Activated gamma-delta T cell treated with anti-CD3 and anti-CD28 coated beads, Interleukin-2, amount 50 U/mL, for 16 hours (primary cell): Measurements from ENCODE around the gene PLSCR3.
A peak's percentile ranks its signal among the peaks of the same experiment; 100 is the strongest.

Experiments used
- DNase-seq: peaks from one replicate; pipeline ENCODE4 v3.0.0-alpha.2; 2020; ENCODE audit warnings: low read depth

Gene PLSCR3

GRCh38 chr17:7405350-7406234, 11.3 kb upstream of the PLSCR3 start:
- DNase-seq = no peak

GRCh38 chr17:7404737-7405349, 10.5 kb upstream of the PLSCR3 start:
- DNase-seq = no peak

DNA sequence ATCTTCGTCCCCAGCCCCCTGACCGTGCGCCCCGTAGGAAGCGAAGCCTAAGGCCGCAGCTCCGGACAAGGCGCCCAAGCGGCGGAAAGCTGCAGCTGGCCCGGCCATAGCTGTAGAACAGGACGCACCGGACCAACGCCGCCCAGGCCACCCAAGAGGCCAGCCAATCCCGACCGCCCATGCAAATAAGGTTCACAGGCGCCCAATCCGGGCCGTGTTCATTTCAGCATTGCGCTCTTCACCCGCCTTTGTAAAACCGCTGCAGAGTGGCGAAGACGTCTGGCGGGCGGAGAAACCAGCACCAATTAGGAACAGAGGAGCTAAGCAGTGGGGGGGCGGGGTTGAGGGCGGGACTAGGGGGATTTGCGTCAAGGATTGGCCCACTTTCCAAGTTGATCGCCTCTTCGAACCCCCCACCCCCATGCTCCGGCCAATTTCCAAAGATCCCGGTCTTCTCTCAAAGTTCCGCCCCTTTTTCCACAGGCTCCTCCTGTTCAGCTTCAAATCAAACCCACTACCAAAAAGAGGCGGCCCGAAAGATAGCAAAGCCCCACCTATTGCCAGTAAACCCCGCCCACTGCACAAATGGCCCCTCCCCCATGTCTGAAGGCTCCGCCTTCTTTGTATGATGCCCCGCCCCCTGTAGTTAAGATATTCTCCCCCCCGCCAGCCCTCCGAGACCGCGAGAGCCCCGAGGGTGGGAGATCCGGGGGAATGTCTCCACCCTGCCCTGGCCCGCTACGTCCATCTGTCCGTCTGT, 9.8 kb upstream of the PLSCR3 start, which contains the start of gene TMEM256:
TMEM256 (minus strand) TSS at position 121 of the 760 bp plus-strand sequence; CDS start at position 108, 13 bp downstream.
- DNase-seq = peak; percentile 92

GRCh38 chr17:7403727-7403976, 9.3 kb upstream of the PLSCR3 start:
- DNase-seq = no peak

GRCh38 chr17:7403043-7403726, 8.9 kb upstream of the PLSCR3 start:
- no peak for DNase-seq

DNA sequence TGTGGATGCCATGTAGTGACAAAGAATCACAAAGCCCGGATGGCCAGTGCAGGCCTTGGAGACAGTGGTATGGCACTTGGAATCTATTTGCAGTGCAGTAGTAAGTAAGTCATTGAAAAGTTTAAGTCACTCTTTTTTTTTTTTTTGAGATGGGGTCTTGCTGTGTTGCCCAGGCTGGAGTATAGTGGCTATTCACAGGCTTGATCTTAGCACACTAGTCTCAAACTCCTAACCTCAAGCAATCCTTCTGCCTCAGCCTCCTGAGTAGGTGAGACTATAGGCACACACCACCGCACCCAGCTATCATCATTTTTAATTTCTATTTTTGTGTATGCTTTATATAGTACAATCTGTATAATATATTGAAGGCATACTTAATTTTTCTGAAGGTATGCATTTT, 4.3 kb upstream of the PLSCR3 start:
- DNase-seq = no peak

- DNase-seq = no peak
Measured at GRCh38 chr17:7396147-7396546, 1.8 kb upstream of the PLSCR3 start.

GRCh38 chr17:7393613-7394451, 493 bp downstream of the PLSCR3 start:
- peak; percentile 42 for DNase-seq

- no peak for DNase-seq
Measured at GRCh38 chr17:7392696-7393612, 1.4 kb downstream of the PLSCR3 start.

DNA sequence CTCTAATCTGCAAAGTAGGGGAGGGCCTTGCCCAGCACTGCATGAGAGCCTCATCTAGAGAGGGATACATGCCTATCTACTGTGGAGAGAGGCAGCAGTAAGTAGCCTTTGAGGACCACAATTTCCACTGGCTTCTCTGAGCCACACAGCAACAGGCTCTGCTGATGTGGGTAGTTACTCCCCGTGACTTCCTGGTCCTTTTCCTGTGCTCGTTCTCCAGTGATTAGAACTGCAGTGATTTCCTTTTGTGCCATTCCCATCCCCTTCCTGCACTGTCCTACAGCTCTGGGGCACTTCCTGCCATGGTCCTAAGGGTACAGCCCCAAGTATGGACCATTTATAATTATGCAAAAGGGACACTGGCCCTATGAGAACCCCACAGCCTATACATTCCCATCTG, 3.0 kb downstream of the PLSCR3 start:
- DNase-seq = no peak

- no peak for DNase-seq
Measured at GRCh38 chr17:7389924-7390910, 4.1 kb downstream of the PLSCR3 start.

DNA sequence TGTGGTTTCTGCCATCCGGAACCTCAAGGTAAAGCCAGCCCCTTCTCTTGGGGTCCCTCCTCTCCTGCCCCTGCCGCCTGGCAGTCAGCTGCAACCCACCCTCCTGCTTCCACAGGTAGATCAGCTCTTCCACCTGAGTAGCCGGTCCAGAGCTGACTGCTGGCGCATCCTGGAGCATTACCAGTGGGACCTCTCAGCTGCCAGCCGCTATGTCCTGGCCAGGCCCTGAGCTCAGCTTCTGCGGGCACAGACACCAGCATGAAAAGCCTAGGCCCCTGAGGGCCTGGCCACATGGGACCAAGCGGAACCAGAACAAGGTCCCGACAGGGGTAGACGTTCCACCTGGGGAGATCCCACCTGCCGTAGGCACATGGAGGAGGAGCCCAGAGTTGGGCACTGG, 5.5 kb downstream of the PLSCR3 start:
- no peak for DNase-seq

DNA sequence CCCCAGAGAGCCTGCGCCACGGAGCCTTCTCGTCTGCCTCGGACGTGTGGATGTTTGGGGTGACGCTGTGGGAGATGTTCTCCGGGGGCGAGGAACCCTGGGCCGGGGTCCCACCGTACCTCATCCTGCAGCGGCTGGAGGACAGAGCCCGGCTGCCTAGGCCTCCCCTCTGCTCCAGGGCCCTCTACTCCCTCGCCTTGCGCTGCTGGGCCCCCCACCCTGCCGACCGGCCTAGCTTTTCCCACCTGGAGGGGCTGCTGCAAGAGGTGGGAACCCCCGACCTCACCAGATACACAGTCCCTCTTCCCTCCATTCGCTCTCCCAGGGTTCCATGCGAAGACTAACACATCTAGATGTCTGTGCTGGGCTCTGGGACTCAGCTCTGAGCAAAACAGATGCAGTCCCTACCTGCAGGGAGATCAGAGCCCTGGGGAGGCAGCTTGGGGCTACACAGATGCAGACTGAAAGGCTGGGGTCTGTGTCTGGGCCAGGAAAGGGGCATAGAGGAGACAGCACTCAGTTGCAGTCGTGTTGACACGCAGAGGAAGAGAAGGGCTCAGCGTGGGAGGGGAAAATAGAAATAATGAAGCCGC, 9.7 kb downstream of the PLSCR3 start:
- DNase-seq = no peak

DNA sequence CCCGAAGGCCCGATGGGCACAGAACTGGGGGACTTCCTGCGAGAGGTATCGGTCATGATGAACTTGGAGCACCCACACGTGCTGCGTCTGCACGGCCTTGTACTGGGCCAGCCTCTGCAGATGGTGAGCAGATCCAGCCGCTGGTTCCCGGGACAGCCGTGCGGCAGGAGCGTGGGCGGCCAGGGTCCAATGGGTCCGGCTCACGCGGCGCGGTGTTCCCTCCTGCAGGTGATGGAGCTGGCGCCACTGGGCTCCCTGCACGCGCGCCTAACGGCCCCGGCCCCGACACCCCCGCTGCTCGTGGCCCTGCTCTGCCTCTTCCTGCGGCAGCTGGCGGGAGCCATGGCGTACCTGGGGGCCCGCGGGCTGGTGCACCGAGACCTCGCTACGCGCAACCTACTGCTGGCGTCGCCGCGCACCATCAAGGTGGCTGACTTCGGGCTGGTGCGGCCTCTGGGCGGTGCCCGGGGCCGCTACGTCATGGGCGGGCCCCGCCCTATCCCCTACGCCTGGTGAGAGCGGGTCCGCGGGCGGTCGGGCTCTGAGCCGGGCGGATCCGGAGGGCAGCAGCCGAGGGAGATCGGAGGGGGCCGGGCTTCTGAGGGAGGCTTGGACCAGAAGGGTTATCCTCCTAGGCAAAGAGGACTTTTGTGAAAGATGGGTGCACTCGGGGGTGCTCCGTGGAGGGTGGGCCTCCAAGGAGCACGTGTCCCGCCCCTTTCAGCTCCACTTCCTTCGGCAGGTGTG, 10.4 kb downstream of the PLSCR3 start:
- DNase-seq = peak; percentile 64

GRCh38 chr17:7383371-7383741, 11.0 kb downstream of the PLSCR3 start:
- DNase-seq = no peak

DNA sequence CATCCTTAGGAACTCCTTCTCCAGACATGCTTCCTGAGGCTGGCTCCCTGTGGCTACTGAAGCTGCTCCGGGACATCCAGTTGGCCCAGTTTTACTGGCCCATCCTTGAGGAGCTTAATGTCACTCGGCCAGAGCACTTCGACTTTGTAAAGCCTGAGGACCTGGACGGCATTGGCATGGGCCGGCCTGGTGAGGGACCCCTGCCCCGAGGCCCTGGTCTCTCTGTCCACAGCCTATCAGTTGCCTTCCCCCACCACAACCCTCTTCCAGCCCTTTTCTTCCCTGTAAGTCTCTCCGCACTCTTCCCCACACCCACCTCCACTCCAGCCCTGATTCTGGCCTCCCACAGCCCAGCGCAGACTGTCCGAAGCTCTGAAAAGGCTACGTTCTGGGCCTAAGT, 11.4 kb downstream of the PLSCR3 start:
- DNase-seq = no peak

GRCh38 chr17:7380855-7381683, 13.3 kb downstream of the PLSCR3 start, which contains the start of gene TNK1:
TNK1 (plus strand) TSS chr17:7381089; CDS start chr17:7382927, 1,838 bp downstream.
- no peak for DNase-seq
